SIG-M5 treated with dmso at 0.1 percent for 504 hours (cell line): Measurements from ENCODE around the gene HS3ST6.
"Not testable (repeated sequence)": the region's sequence is repeated elsewhere in the genome, so short reads cannot be mapped to it uniquely, and the experiment has no call there.

Experiments
- DNase-seq: peaks from one replicate; lab custom pipeline; 2025; ENCODE audit not compliant: unreplicated experiment; lab: John Stamatoyannopoulos, UW

Gene HS3ST6

DNA sequence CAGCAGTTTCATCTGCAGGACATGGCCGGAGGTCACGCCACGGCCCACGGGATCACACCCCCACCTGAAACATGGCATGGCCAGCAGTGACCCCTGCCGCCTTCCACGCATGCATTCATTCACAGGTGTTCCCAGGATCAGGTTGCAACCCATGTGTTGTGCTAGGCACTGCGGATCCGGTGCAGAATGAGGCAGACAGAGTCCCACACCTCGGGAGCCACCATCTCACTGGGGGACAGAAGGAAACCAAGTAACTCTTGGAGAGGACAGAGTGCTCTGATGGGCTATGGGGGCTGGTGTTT lies 29.1 kb upstream of the HS3ST6 start:
- no peak for DNase-seq

DNA sequence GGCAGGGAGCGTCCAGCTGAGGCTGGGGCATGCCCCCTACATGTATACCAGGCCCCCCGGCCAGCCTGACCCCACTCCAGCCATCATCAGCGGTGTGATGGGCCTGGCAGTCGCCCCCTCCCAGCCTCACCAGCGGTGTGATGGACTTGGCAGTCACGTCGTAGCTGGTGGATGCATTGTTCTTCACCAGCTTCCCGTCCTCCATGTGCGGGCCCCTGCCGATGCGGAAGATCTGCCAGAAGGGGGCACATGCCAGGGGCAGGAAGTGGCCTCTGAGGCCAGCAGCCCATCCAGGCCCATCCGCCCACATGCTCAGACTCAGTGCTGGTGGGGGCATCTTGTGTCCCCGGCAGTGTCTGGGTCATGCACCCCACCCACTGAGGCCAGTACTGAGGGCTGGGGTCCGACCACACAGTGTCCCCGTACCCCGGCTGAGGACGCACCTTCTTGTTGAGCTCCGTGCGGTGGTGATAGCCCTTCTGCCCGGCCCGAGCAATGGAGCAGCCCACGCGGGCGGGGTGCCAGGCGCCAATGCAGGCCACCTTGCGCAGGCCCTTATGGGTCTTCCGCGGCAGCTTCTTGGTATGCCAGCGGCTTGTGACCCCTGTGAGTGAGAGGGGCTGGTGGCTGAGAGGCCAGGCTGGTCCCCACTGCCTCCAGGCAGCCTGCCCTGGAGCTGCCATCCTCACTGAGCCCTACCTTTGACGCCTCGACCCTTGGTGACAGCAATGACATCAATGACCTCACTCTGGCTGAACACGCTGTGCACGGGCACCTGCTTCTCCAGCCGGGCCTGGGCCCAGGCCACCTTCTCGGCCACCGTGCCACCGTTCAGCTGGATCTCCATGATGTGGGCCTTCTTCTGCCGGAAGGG lies 28.5 kb upstream of the HS3ST6 start:
- DNase-seq, result no peak

DNA sequence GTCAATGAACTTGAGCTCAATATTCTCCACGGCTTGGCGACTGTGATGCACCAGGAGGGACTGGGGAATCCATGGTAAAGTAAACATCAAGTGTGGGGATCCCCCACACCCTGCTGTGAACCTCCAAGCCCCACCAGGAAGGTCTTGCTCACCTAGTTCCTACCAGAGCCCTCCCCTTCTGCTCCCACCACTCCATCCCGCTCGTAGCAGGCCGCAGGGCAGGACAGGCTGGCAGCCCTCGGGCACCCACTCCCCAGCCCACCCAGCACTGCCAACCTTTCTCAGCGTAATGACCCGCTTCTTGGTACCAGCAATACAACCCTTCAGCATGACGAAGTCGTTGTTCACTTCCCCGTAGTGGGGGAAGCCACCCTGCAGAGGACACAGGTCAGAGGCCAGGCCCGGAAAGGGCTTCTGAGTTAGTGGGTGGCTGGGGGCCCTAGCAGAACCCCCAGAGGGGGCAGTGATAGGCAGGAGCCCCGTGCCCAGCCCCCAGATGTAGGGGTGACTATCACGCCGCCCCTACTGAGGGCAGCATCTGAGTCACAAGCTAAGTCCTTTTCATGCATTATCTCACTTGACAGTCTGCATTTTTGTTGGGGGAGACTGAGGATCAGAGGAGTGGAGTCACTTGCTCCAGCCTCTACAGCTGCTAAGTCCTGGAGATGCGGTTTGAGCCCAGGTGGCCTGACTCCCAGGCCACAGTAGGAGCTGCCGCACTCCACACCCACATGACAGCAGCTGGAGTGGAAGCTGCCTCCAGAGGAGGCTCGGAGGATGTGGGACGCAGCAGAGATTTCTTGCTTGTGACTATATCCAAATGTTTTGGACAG lies 27.6 kb upstream of the HS3ST6 start:
- DNase-seq, result no peak

- DNase-seq, result no peak
These were observed 26.5 kb upstream of the HS3ST6 start for GRCh38 chr16:1944612-1945199.

DNA sequence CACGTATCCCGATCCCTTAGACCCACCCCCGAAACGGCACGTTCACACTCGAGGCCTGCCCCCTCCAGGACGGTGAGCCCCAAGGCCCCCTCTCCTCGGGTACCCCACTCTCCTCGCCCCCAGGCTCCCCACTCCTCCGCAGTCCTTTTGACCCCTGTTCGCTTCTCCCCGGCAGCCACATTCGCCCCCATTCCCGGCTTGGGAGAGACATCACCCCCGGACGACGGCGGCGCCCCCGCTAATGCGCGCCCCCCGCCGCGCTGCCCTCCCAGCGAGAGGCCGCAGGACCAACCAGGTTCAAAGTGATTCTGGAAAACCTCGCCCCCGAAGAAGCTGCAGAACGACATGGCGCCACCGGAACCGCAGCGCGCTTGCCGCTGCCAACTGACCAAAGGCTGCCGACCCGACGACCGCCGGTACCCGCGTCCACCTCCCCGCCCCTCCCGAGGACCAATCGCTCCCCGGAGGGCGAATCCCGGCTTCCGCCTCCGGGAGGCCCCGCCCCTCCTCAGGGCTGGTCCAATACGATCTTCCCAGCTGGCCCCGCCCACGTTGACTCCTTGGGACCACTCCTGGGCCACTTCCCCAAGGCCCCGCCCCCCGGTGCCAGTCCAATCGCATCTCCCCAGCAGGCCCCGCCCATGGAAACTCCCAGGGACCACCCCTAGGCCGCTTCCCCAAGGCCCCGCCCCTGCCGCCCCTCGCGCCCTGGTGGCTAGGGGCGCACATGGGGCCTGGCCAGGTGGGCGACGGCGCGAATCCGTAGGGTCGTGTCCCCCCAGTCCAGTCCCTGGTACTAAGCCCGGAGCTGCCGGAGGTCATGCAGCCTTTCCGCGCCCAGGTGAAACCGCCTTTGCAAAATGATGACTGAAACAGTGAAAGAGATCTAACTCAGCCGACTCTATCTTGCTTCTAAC lies 24.9 kb upstream of the HS3ST6 start, which contains the start of gene MSRB1:
Gene MSRB1 (minus strand): TSS at position 390 of the 917 bp plus-strand sequence. CDS start 43 bp downstream, at position 347.
- peak; percentile 97 for DNase-seq

DNA sequence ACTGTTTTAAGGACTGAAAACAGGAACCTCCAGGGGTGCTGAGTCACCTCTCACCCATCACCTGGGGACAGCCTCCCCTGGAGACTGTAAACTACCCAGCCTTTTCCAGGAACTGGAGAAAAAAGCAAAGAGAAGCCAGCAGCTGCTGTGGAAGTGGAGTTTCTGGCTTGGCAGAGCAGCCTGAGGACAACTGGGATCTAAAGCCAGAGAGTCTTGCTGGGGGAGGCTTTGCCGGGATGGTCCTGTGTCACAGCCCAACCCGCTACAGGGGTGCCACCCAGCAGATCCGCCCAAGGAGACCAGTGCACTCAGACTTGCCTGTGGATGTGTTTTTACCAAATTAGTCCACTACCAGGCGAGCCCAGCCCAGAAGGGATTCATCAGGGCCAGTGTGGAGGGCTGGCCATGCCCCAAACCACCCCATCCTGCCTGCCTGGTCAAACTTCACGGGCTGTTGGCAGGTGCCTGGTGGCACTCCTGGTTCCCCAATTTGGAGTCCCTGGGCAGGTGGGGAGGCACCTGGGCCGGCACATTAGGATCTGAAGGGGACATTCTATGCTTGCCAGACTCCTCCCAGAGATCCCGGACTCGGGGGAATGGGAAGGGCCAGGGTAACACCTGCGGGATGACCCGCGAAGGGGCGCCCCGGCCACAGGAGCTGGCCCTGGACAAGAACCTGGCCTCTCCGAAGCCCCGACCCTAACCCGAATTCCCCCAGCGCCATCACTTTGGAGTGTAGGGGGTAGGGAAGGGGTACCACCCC lies 24.0 kb upstream of the HS3ST6 start:
- DNase-seq, result peak; percentile 83

DNA sequence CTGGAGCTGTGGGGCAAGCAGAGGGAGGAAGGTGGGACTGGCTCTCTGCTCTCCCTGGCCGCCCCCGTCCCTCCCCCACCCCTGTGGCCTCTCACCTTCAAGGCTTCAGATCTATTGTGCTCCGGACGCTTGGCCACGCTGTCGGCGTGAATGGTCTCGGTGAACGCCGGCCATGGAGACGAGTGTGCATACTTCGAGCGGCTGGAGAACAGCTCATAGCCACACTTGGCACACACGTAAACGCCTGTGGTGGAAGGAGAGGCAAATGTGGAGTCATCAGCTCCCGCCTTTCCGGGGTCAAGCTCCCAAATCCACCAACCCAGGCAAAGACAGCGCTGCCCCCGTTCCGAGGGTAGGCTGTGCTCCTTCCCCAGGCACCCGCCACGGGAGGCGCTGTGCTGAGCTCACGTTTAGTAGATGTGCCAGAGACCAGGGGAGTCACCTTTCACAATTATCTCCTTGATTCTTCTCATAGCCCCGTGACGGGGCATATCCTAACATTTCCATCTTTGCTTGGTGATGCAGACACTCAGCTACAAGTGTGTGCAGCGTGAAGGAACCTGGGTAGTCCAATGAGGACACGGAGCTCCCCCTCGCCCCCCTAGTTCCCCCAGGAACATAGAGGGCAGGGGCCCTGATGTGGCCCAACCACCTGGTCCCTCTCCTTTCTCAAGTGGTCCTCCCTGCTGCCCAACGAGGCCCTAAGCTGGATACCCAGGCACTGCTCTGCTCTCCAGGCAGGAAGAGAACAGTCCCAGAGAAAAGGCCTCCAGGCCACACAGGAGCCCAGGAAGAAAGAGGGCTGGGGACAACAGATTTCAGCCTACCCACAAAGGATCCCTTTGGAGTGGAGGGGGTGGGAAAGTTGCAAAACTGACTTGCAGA lies 23.2 kb upstream of the HS3ST6 start:
- DNase-seq, result peak; percentile 18

- no peak for DNase-seq
These were observed 22.3 kb upstream of the HS3ST6 start for GRCh38 chr16:1940273-1941161.

- DNase-seq, result not testable (repeated sequence)
These were observed 21.6 kb upstream of the HS3ST6 start for GRCh38 chr16:1939833-1940232.

GRCh38 chr16:1938910-1939309 lies 20.7 kb upstream of the HS3ST6 start:
- no peak for DNase-seq

DNA sequence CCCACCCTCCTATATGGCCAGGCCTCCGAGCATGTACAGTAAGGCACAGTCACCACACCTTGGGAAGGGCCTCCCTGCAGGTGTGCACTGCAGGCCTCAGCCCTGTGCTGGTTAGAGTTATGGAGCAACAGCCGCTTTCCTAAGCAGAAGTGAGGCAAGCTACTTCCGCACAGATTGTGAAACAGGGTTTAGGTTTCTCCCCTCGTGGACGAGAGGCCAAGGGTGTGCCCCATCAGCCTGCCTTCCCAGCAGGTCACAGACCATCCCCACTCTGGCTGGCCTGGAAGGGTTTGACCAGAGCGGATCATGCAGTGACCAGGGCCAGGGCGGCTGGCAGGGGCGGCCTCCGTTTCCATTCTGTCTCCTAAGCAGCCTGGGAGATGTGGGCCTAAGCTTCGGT lies 20.1 kb upstream of the HS3ST6 start:
- DNase-seq, result peak; percentile 84

DNA sequence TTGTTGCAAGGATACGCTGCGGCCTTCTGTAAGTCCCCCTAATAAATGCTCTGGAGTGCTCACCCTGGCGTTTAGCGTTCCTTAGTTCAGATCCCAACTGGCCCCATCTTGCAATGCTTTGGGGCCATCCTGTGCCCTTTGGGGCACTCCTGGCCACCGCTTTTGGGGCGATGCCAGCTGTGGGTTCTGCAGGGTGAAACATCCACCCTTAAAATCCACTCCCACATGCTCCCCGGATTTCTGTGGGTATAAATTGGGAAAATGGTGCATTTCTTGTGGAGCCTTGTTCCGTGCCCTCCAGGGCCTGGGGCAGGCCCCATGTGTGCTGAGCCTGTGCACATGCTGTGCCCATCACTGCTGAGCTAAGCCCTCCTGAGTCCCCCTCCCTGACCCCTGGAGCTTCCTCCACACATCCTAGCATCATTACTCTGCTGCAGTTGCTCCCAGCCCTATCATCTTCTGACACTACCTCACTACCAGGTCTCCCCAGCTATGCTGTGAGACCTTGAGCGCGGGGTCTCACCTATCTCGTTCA lies 18.8 kb upstream of the HS3ST6 start:
- no peak for DNase-seq

DNA sequence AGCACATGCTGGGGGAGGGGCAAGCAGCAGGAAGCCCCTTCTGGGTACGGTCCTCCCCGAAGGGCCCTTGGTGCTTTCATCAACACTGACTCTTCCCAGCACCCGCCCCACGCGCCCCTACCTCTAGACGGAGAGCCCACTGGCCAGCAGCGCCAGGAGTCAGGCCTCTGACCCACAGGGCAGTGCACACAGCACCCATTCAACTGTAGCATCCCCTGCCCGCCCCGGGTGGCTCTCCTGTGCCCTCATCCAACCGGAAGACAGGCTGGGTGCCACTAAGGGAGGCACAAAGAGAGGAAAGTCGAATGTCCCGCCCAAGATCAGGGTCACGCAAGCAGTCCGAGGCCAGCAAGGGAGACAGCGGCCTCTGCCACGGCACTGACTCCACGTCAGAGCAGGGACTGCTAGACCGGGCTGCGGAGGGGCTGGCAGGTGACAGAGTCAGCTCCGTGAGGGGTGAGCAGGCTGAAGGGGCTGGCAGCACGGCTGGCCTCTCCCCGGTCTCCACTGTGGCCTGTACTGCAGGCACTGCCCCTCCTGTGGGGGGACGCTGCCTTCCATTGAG lies 15.0 kb upstream of the HS3ST6 start:
- DNase-seq, result no peak

DNA sequence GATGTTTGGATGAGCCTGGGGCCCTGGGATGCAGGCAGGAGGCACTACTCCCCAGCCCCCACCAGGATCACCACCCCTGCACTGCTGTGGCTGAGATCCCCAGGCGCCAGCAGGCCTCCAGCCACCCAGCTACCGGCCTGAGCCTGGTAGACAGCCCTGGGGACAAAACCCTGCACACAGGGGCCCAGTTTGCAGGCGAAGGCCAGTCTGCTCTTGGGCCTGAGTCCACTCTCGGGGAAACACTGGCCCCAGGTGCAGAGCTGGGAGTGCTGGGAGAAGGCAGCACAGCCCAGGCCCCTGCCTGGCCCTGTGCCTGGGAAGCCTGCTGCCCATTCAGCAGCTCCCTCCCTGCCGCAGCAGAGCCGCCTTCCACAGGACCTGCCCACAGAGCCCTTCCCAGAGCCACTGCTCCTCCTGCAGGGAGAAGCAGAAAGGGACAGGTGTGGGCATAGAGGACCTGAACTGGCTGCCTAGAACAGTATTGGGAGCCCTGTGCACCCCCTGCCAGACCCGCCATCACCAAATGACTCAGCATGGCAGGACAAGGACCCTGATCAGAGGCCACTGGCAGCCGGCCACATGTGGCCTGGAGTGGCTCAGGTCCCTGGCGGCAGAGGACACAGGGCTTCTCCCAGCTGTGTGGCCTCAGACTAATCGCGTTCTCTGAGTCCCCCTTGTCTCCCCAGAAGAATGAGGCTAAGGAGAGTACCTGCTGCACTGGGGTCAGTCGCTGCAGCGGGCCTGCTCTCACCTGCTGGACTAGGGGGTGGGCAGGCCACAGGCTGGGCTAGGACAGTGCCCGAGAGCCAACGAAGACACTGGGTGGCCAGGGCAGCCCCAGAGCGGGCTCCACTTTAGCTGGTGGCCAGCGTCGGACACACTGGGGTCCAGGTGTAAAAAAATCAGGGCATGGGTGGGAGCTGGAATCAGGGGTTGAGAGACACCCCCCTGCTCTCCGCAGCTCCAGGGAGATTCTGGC lies 14.1 kb upstream of the HS3ST6 start:
- DNase-seq, result no peak

DNA sequence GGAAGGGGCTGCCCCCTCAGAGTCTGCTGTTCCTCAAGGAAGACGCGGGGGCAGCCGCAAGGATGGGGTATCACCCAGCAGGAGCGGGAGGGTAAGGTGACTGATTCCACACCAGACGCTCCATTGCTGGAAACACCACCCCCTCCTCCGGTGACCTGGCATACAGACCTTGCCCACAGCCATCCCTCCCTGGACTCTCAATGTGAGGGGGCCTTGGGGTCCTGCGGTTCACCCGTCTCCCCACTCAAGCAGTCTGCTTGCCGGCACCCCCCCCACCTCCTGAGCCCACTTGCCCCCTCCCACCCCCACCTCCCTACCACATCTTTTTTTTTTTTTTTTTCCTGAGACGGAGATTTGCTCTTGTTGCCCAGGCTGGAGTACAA lies 12.1 kb upstream of the HS3ST6 start:
- no peak for DNase-seq

DNA sequence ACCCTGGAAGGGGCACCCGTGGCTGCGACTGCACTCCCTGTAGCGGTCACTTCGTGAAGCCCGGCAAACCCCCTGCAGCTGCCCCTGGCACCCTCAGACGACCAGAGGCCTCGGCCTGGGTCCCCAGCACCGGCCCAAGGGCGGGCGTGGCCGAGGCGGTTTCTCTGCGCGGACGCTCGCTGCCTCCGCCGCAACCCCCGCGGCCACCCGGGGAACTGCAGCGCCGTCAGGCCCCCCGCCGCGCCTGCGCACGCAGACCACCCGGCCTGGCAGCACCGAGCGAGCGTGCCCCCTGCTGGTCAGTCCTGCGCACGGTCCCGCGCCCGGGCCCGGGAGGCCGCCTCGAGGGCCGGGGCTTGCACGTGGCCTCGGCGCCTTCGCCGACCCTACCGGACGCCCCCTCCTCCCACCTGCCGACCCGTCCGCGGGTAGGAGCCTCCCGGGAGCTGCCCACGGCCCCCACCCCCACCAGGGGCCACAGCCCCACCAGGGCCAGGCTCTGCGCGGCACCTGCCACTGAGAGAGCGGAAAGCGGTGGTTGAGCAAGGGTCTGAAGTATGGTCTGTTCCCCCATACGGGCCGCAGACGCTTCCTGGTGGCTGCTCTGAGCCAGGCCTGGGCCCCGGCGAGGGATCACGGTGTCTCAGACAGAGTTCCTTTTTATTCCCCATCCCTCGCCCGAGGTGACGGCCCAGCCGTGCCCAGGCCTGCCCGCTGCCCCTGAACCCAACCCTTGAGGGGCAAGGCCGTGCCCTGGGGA lies 11.5 kb upstream of the HS3ST6 start:
- peak; percentile 63 for DNase-seq
